Tracheal epithelial cell (primary cell): ENCODE results near the gene SLC25A4. TPM values are rescaled to one million over a fixed set of nuclear protein-coding genes. Genes with fewer than 3 reads are reported as not detected.

Source experiments
- total RNA-seq: library from RNA; depleted of rRNA; stranded (reverse); fragments of >200 nt; gene quantifications from 2 replicates; pipeline ENCODE4 v1.2.1, GENCODE V29; 2014

SLC25A4 gene
- total RNA-seq: 15.9 and 18.3 TPM in 2 replicates

DNA sequence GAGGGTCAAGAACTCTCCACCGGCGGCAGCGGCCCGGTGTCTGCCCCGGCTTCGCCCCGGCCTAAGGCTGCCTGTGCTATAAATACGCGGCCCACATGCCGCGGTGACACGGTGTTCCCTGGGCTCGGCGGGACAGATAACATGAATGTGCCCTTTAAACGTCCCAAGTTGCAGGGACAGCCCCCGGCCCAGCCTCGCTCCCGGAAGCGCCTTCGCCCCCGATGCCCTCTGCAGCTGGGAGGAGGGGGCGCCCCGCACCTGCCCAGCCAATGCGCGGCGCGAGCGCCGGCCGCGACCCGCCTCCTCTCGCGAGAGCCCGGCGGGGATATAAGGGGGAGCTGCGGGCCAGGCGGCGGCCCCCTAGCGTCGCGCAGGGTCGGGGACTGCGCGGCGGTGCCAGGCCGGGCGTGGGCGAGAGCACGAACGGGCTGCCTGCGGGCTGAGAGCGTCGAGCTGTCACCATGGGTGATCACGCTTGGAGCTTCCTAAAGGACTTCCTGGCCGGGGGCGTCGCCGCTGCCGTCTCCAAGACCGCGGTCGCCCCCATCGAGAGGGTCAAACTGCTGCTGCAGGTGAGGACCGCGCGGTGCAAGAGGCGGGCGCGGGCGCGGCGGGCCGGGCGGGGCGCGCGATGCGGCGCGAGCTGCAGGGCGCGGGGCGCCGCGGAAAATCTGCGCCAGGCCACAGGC, at the start of gene SLC25A4:
SLC25A4 (plus strand) TSS at position 355 of the 689 bp plus-strand sequence; CDS start at position 462, 107 bp downstream.

Other genes starting within 250 kb of the SLC25A4 start
- not detected in 2 replicates for gene HELT, start 124.8 kb upstream of the SLC25A4 start, total RNA-seq
- 34.0 and 43.3 TPM in 2 replicates for gene CFAP97, start 60.7 kb downstream of the SLC25A4 start, total RNA-seq
- gene SNX25, start 66.3 kb downstream of the SLC25A4 start, total RNA-seq: 21.5 and 27.0 TPM in 2 replicates